ENCODE data around the gene RYR1.
A peak's percentile ranks its signal among the peaks of the same experiment; 100 is the strongest.
"Not testable (repeated sequence)": the region's sequence is repeated elsewhere in the genome, so short reads cannot be mapped to it uniquely, and the experiment has no call there.

Gene RYR1

DNA sequence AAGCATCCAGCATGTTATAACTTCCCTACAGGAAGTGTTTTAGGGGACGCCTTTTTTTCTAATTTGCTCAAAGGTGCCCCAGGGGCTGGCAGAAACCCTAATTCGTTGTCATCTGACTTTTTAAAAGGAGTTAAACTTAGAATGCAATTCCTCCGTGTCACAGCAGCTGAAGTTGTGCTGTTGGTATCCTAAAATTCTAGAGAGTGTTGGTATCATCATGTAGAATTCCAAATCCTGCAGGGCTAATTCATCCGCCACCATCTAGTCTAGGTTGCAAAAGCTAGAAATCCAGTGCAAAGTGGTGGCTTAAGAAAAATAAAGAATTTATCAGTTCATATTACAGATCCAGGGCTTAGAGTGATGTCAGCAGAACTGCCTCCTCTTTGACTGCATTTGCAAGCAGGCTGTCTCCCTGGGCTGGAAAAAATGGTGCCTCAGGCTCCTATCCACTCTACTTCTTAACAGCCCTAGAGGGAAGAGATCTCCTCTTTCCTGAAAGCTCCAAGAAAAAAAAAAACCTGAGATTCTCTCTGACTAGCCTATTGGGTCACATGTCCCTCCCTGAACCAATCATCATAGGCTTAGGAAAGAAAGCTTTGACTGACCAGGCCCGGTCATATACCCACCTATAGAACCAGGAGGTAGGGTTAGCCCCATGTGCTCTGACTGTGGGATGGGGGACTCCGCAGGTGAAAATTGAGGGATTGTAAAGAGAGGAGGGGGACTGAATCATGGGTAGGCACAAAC lies 111.3 kb downstream of the RYR1 start:
- no peak for DNase-seq

DNA sequence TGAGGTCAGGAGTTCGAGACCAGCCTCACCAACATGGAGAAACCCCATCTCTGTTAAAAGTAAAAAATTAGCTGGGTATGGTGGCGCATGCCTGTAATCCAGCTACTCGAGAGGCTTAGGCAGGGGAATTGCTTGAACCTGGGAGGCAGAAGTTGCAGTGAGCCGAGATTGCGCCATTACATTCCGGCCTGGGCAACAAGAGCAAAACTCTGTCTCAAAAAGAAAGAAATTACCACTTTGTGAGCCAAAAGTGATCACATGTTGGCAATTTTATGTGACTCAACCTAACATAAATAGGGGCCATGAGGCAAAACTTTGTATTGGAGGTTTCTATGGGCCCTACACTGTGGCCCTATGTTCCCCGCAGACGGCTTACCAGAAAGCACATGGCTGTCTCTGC lies 112.1 kb downstream of the RYR1 start:
- no peak for DNase-seq

DNA sequence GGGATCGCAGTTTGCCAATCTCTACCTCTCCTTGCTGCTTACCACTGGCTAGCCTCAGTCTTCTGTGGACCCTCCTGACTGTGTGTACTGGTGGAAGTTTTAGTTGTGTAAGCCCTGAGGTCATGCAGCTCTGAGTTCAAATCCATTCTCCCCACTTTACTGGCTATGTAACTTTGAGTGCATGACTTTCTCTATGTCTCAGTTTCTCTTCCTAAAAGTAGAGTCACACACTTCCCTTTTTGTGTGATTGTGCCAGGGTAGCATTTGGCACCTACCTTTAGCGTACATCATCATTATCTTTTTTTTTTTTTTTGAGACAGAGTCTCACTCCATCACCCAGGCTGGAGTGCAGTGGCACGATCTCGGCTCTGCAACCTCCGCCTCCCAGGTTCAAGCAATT lies 113.9 kb downstream of the RYR1 start:
- no peak for DNase-seq

DNA sequence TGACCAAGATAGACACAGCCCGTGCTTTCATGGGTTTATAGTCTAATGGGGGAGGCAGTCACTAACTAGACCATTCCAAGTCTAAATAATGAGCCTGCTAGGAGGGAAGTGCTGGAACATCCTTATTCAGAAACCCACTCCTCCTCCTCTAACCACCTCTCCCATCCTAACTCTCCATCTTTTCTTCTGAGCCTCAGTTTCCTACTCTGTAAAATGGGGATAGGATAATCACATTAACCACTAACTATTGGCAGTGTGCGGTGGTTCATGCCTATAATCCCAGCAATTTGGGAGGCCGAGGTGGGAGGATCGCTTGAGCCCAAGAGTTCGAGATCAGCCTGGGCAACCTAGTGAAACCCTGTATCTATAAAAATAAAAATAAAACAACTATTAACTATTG lies 115.6 kb downstream of the RYR1 start:
- no peak for DNase-seq

DNA sequence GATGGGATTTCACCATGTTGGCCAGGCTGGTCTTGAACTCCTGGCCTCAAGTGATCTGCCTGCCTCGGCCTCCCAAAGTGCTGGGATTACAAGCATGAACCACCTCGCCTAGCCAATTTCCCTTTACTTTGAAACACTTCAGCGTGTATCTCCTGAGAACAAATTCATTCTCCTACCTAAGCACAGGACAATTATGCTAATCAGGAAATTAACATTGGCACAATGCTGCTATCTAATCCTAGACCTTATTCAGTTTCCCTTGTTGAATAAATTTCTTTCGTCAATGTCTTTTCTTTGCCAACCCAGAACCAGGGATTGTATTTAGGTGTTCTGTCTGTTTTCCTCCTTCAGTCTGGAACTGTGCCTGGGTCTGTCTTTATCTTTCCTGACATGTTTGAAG lies 116.5 kb downstream of the RYR1 start:
- no peak for DNase-seq

DNA sequence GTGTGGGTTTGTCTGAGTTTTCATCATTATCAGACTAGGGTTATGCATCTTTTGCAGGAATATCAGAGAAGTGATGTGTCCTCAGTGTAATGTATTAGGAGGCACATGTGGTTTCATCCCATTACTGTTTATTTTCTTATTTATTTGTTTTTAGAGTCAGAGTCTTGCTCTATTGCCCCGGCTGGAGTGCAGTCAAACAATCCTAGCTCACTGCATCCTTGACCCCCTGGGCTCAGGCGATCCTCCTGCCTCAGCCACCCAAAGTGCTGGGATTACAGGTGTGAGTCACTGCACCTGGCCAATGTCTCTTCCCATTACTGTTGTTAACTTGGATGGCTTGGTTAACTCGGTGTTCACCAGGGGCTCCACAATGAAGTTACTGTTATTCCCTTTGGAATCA lies 116.9 kb downstream of the RYR1 start:
- DNase-seq, result no peak

DNA sequence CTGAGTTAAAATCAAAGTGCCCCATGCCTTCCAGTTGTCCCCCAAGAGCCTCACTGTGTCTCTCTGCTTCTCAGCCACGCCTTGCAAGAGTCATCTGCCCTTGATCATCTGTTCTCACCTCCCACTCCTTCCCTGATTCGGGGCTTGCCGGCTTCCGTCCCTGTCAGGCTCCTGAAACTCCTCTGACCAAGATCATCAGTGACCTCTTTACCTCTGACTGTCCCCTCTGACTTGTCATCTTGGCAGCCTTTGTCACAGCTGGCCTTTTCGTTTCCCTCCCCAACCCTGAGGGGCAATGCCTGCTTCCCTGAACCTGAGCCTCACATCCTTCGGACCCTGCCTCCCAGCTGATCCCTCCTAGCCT lies 117.9 kb downstream of the RYR1 start:
- no peak for DNase-seq

DNA sequence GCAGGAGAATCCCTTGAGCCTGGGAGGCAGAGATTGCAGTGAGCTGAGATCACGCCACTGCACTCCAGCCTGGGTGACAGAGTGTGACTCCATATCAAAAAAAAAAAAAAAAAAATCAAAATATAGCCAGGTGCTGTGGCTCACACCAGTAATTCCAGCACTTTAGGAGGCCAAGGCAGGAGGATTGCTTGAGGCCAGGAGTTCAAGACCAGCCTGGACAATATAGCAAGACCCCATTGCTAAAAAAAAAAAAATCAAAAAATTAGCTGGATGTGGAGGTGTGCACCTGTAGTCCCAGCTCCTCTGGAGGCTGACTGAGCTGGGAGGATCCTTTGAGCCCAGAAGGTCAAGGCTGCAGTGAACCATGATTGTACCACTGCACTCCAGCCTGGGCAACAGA lies 119.7 kb downstream of the RYR1 start:
- DNase-seq, result not testable (repeated sequence)

DNA sequence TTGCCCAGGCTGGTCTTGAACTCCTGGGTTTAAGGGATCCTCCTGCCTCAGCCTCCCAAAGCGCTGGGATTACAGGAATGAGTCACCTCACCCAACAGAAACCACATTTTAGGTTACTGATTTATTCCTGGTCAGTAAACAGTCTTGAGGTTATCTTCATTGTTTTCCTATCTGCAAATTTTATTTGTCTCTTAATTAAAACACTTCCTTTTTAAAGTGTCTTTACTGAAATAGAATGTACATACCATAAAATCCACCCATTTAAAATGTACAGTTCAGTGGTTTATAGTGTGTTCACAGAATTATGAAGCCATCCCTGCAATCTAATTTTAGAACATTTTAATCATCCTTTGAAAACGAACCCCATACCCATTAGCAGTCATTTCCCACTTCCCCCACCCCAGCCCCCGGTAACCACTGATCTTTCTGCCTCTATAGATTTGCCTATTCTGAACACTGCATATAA lies 121.2 kb downstream of the RYR1 start:
- no peak for DNase-seq

DNA sequence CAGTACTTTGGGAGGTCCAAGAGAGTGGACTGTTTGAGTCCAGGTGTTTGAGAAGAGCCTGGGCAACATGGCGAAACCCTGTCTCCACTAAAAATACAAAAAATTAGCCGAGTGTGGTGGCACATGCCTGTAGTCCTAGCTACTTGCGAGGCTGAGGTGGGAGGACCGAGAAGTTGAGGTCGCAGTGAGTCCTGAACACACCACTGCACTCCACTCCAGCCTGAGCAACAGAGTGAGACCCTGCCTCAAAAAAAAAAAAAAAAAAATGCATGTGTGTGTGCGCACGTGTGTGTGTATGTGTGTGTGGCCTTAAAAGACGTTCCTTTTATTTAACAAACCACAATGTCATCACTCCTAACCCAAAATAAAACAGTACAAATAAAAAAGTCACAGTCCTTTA lies 121.7 kb downstream of the RYR1 start:
- DNase-seq, result no peak

DNA sequence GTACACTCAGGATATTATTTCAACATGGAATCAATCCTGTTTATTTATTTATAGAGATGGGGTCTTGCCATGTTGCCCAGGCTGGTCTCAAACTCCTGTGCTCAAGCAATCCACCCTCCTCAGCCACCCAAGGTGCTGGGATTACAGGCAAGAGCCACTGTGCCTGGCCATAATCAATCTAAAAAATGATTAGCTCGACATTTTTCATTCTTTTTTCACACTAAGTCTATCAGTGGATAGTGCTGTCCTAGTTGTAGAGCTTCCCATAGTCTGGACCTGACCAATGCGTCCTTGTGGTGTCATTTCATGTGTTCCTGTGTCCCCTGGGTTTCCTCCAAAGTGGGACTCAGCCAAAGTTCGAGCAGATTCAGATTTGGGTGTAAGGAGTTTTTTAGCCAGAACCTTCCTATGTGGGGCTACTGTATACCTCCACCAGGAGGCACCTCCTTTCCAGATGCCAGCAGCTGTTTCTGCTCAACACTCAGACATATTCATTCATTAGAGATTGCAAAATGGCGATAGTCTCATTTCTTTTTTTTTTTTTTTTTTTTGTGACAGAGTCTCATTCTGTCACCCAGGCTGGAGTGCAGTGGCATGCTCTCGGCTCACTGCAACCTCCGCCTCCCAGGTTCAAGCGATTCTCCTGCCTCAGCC lies 123.2 kb downstream of the RYR1 start:
- no peak for DNase-seq

DNA sequence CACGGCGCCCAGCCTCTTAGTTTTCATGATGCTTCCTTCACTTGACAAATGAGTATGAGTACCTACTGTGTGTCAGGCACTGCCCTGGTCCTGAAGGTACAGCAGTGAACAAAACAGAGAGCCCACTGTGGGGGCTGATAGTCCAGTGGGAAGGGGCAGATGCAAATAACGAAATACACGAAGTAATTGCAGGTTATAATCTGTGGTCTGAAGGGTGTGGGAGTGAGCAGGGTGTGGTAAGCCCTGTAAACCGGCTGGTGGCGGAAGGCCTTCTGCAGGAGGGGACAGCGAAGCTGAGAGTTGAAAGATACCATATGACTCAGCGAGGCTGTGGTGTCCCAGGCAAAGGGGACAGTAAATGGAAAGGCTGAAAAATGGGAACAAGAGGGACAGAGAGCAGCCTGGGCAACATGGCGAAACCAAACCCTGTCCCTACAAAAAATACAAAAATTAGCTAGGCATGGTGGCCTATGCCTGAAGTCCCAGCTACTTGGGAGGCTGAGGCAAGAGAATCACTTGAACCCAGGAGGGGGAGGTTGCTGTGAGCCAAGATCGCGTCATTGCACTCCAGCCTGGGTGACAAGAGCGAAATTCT lies 123.8 kb downstream of the RYR1 start:
- peak; percentile 32 for DNase-seq

DNA sequence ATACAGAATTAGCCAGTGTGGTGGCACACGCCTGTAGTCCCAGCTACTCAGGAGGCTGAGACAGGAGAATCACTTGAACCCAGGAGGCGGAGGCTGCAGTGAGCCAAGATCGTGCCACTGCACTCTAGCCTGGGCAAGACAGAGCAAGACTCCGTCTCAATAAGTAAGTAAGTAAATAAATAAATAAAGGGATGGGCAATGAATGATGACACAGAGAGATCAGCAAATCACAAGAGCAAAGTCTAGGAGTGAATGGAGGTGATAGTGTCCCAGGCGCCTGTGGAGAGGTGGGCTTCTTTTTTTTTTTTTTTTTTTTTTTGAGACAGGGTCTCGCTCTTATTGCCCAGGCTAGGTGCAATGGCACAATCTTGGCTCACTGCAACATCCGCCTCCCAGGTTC lies 125.4 kb downstream of the RYR1 start:
- not testable (repeated sequence) for DNase-seq

DNA sequence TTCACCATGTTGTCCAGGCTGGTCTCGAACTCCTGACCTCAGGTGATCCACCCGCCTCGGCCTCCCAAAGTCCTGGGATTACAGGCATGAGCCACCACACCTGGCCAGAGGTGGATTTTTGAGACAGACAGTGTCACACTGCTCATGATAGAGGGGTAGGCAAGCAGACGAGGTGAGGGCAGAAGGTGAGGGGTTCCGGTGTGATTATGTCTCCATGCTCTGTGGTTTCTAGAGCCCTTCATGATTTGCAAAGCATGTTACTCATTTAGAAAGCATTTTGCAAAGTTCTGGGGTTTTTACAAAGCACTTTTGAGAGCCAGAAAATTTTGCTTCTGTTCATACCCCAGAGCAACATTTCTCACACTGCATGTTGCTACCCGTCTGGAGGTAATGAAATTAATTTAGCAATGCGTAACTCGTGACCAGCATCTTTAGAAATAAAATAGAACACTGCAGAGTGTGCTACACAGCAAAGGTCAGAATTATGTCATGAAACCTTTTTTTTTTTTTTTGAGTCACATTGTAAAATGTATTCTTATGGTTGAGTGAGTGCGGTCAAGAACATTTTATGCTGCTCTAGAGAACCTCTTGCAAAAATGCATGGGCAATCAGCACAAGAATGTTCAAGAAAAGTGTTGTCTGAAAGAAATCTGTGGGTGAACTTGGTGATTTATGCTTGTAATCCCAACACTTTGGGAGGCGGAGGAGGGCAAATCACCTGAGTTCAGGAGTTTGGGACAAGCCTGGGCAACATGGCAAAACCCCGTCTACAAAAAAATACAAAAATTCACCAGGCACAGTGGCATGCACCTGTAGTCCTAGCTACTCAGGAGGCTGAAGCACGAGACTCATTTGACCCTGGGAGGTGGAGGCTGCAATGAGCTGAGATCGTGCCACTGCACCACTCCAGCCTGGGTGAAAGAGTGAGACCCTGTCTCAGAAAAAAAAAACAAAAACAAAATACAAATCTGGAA lies 126.2 kb downstream of the RYR1 start:
- no peak for DNase-seq

DNA sequence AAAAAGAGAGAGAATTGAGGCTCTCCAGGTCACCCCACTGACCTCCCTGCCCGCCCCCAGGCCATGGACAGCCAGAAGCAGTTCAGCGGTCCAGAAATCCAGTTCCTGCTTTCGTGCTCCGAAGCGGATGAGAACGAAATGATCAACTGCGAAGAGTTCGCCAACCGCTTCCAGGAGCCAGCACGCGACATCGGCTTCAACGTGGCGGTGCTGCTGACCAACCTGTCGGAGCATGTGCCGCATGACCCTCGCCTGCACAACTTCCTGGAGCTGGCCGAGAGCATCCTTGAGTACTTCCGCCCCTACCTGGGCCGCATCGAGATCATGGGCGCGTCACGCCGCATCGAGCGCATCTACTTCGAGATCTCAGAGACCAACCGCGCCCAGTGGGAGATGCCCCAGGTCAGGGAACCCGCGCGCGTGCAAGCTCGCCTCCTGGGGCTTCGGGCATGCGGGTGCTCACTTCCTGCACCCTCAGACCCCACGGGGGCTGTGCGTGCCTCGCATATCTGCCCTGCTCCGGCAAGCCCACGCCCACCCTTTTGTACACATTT lies 127.6 kb downstream of the RYR1 start:
- no peak for DNase-seq

DNA sequence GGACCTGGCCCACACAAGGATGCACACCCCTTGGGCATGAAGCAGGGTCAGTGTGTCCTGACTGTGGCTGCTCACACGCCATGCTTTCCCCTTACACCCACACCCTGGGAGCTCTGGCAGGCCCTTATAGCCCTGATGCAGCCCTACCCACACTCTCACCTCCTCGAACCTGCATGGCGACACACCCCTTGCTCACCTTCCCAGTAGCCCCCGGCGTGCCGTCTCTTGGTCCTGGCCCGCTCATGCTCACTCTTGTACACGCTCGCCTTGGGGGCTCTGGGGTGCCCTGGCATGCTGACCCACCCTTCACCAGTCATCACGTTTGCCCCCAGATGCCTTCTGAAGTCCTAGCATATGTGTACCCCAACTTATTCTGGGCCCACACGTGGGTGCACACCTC lies 128.2 kb downstream of the RYR1 start:
- DNase-seq, result no peak

DNA sequence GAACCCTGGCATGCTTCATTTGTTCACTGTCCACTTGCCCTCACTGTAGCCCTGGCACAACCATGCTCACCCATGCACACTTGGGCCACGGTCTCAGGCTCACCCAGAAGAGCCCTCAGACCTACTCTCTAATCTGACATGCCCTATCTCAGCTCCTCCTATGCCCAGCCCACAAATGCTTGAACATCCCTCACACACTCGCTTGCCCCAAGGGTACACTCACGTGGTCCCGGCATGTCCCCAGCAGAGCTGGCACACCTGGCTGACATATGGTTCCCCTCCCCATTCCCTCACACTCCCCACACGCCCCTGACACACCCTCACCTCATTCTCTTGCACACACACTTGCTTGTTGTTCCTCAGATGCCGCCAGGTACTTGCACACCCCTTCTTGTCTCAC lies 128.6 kb downstream of the RYR1 start:
- DNase-seq, result no peak

DNA sequence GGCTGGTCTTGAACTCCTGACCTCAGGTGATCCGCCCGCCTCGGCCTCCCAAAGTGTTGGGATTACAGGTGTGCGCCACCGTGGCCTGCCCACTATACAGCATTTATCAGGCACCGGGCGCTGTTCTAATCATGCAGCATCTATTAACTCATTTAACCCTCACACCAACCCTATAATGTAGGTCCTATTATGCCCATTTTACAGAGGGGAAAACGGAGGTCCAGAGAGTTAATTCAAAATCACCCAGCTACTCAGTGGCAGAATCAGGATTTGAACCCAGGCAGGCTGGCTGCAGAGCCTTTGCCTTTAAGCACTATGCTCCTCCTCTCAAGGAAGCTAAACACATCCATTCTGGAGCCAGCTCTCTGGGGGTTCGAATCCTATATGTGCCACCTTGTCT lies 130.0 kb downstream of the RYR1 start:
- DNase-seq, result no peak

DNA sequence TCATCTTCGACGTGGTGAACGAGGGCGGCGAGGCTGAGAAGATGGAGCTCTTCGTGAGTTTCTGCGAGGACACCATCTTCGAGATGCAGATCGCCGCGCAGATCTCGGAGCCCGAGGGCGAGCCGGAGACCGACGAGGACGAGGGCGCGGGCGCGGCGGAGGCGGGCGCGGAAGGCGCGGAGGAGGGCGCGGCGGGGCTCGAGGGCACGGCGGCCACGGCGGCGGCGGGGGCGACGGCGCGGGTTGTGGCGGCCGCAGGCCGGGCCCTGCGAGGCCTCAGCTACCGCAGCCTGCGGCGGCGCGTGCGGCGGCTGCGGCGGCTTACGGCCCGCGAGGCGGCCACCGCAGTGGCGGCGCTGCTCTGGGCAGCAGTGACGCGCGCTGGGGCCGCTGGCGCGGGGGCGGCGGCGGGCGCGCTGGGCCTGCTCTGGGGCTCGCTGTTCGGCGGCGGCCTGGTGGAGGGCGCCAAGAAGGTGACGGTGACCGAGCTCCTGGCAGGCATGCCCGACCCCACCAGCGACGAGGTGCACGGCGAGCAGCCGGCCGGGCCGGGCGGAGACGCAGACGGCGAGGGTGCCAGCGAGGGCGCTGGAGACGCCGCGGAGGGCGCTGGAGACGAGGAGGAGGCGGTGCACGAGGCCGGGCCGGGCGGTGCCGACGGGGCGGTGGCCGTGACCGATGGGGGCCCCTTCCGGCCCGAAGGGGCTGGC lies 131.6 kb downstream of the RYR1 start:
- DNase-seq, result no peak

DNA sequence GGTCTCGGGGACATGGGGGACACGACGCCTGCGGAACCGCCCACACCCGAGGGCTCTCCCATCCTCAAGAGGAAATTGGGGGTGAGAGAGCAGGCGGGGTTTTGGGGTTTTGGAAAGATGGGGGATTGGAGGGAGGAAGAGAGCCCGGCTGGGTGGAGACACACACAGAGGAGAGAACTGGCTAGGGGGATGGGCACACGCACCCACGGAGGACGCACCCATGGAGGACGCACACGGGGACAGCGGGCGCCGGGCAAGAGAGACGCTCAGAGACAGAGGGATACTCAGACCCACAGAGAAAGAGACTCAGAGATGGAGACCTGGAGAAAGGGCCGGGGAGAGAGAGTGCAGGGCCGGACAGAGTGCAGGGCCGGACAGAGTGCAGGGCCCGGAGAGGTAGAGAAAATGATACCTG lies 132.2 kb downstream of the RYR1 start:
- no peak for DNase-seq

DNA sequence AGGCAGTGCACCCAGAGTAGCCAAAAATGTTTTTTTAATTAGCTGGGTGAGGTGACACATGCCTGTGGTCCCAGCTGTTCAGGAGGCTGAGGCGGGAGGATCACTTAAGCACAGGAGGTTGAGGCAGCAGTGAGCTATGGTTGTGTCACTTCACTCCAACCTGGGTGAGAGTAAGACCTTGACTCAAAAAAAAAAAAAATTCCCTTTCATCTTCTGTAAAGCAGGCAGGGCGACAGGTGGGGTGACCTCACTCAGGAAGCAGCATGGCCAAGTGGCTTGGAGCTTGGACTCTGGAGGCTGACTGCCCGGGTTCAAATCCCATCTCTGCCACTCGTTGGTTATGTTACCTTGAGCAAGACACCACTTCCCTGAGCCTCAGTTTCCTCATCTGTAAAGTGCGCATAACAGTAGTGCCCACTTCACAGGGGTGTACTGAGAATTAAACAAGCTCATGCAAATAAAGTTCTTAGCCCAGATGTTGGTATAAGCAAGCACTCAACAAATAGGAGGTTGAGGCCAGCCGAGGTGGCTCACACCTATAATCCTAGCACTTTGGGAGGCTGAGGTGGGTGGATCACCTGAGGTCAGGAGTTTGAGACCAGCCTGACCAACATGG lies 136.0 kb downstream of the RYR1 start:
- DNase-seq, result no peak

DNA sequence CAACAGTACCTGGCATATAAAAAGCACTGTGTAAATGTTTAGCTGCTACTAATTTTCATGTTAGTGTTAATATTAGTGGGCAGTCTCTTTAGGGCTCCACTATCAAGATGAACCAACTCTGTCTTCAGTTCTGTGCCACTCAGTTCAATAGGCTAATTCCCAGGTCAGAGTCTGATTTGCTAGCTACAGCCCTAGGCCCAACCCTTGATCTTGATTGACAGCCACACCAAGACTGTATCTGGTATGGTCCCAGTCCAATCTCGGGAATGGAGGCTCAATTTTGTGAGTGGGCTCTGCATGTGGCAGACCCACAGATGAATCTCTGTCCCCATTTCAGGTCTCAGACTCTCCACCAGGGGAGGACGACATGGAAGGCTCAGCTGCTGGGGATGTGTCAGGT lies 138.2 kb downstream of the RYR1 start:
- no peak for DNase-seq
